H1 (cell line): Measurements from ENCODE around the gene DOCK9. TPM values are rescaled to one million over a fixed set of nuclear protein-coding genes. Genes with fewer than 3 reads are reported as not detected.

Experiments
- CTCF ChIA-PET: fragments of 300-600 bp; sonication (Branson Sonifier 250); formaldehyde crosslinking; loops from one replicate; lab custom pipeline; 2021; ENCODE audit not compliant: partially characterized antibody; lab: Charles Lee
- POLR2A ChIA-PET: fragments of 300-600 bp; sonication (Branson Sonifier 250); formaldehyde crosslinking; loops from one replicate; lab custom pipeline; 2021; ENCODE audit warnings: inconsistent platforms; ENCODE audit not compliant: partially characterized antibody; lab: Charles Lee
- DNase-seq, 2 experiments: peaks; one replicate each; pipeline versions ENCODE4 v3.0.0 to v3.0.0-alpha.2; 2010 to 2022; ENCODE audit warnings: low spot score in 2 of 2, low read depth in 1 of 2, mixed read lengths in 1 of 2
- FAIRE-seq: peaks from 2 replicates; lab custom pipeline; 2011; peaks lifted over from hg19 to GRCh38; lab: Jason Lieb, UNC
- H2AFZ ChIP-seq: 2 replicates; pipeline ENCODE4 v1.8.1; 2012; ENCODE audit warnings: low read length, inconsistent platforms
- H2AK5ac ChIP-seq: 2 replicates; pipeline ENCODE4 v1.6.1; 2013; ENCODE audit warnings: low read depth, low read length
- H2BK120ac ChIP-seq: replicated peaks from 2 replicates; pipeline ENCODE3; 2013; ENCODE audit warnings: low read depth, low read length, inconsistent platforms
- H2BK12ac ChIP-seq: 2 replicates; pipeline ENCODE4 v1.6.1; 2013; ENCODE audit warnings: low read depth, low read length
- H2BK15ac ChIP-seq: 2 replicates; pipeline ENCODE4 v1.6.1; 2013; ENCODE audit warnings: low read length
- H2BK20ac ChIP-seq: 2 replicates; pipeline ENCODE4 v1.6.1; 2013; ENCODE audit warnings: low read length
- H2BK5ac ChIP-seq: 2 replicates; pipeline ENCODE4 v1.6.1; 2013; ENCODE audit warnings: low read depth, low read length
- H3K14ac ChIP-seq: 2 replicates; pipeline ENCODE4 v1.6.1; 2013; ENCODE audit warnings: inconsistent platforms; ENCODE audit not compliant: insufficient read length
- H3K18ac ChIP-seq: 2 replicates; pipeline ENCODE4 v1.6.1; 2013; ENCODE audit warnings: low read length; ENCODE audit errors: extremely low read depth
- H3K23ac ChIP-seq: 2 replicates; pipeline ENCODE4 v1.6.1; 2013; ENCODE audit warnings: inconsistent platforms; ENCODE audit not compliant: insufficient read length
- H3K23me2 ChIP-seq: 2 replicates; pipeline ENCODE4 v1.6.1; 2013; ENCODE audit warnings: low read depth, low read length
- H3K27ac ChIP-seq: 2 replicates; pipeline ENCODE4 v1.6.1; 2011; ENCODE audit warnings: low read depth, low read length, inconsistent platforms
- H3K27me3 ChIP-seq, 4 experiments: replicated peaks in 1 of 4; 1 replicate in 1 of 4; 2 replicates in 3 of 4; pipeline versions ENCODE4 v1.6.1 to v1.8.1; 2011 to 2013; ENCODE audit warnings: low read length in 3 of 4, mild to moderate bottlenecking in 3 of 4, inconsistent platforms in 2 of 4, mixed read lengths in 2 of 4, moderate library complexity in 1 of 4; ENCODE audit not compliant: control insufficient read depth in 3 of 4, insufficient read depth in 3 of 4; ENCODE audit errors: extremely low read depth in 1 of 4
- H3K36me3 ChIP-seq, 4 experiments: 2 replicates each; pipeline versions ENCODE4 v1.6.1 to v1.8.1; 2011 to 2013; ENCODE audit warnings: mild to moderate bottlenecking in 4 of 4, low read length in 3 of 4, moderate library complexity in 2 of 4, control low read depth in 1 of 4, inconsistent platforms in 1 of 4; ENCODE audit not compliant: insufficient read depth in 4 of 4, control insufficient read depth in 2 of 4
- H3K4ac ChIP-seq: replicated peaks from 2 replicates; pipeline ENCODE3; 2013; ENCODE audit warnings: low read length, low read depth, mixed read lengths, inconsistent platforms; ENCODE audit not compliant: insufficient read length
- H3K4me1 ChIP-seq, 4 experiments: replicated peaks in 1 of 4; 1 replicate in 1 of 4; 2 replicates in 3 of 4; pipeline versions ENCODE4 v1.6.1 to v1.8.1; 2011 to 2013; ENCODE audit warnings: low read length in 3 of 4, inconsistent platforms in 2 of 4, mixed read lengths in 1 of 4; ENCODE audit not compliant: insufficient read depth in 4 of 4, control insufficient read depth in 3 of 4
- H3K4me2 ChIP-seq, 2 experiments: 2 replicates each; pipeline versions ENCODE4 v1.6.1 to v1.8.1; 2011 to 2013; ENCODE audit warnings: low read depth in 2 of 2, low read length in 2 of 2, control low read depth in 1 of 2, inconsistent platforms in 1 of 2, mild to moderate bottlenecking in 1 of 2; ENCODE audit not compliant: insufficient read depth in 1 of 2
- H3K4me3 ChIP-seq, 4 experiments: fragments of 200-600, 300-600 bp in 1 of 4; sonication (generic), shearing (Covaris generic), sonication (Bioruptor Twin) in 1 of 4; 2 replicates each; pipeline versions ENCODE4 v1.5.1 to v1.8.1; 2011 to 2016; ENCODE audit warnings: low read length in 4 of 4, low read depth in 3 of 4, control low read depth in 2 of 4, inconsistent platforms in 2 of 4, mild to moderate bottlenecking in 2 of 4, mixed read lengths in 1 of 4, moderate library complexity in 1 of 4; ENCODE audit not compliant: insufficient read depth in 2 of 4; ENCODE audit errors: extremely low read depth in 1 of 4
- H3K56ac ChIP-seq: replicated peaks from 2 replicates; pipeline ENCODE3; 2013; ENCODE audit warnings: low read depth, mild to moderate bottlenecking, mixed read lengths, low read length, inconsistent platforms; ENCODE audit not compliant: insufficient read length
- H3K79me1 ChIP-seq: 2 replicates; pipeline ENCODE4 v1.6.1; 2013; ENCODE audit warnings: low read depth, low read length, control low read depth
- H3K79me2 ChIP-seq, 2 experiments: 2 replicates each; pipeline versions ENCODE4 v1.6.1 to v1.8.1; 2012 to 2013; ENCODE audit warnings: low read length in 2 of 2, mild to moderate bottlenecking in 2 of 2, inconsistent platforms in 1 of 2; ENCODE audit not compliant: insufficient read depth in 2 of 2, control insufficient read depth in 1 of 2
- H3K9ac ChIP-seq, 4 experiments: replicated peaks in 1 of 4; 1 replicate in 1 of 4; 2 replicates in 3 of 4; pipeline versions ENCODE4 v1.6.1 to v1.8.1; 2011 to 2013; ENCODE audit warnings: low read depth in 3 of 4, low read length in 3 of 4, control low read depth in 2 of 4, mild to moderate bottlenecking in 2 of 4, moderate library complexity in 2 of 4, inconsistent platforms in 1 of 4; ENCODE audit errors: extremely low read depth in 1 of 4
- H3K9me3 ChIP-seq, 2 experiments: 2 replicates each; pipeline versions ENCODE4 v1.6.1 to v1.8.1; 2012 to 2013; ENCODE audit warnings: mild to moderate bottlenecking in 2 of 2, moderate library complexity in 2 of 2, control low read depth in 1 of 2, inconsistent platforms in 1 of 2, low read depth in 1 of 2, low read length in 1 of 2, mixed read lengths in 1 of 2; ENCODE audit not compliant: insufficient read depth in 2 of 2
- H4K20me1 ChIP-seq, 2 experiments: replicated peaks in 1 of 2; 2 replicates each; pipeline versions ENCODE3 to v1.8.1; 2011 to 2013; ENCODE audit warnings: inconsistent platforms in 2 of 2, low read length in 2 of 2, mild to moderate bottlenecking in 1 of 2; ENCODE audit not compliant: insufficient read depth in 2 of 2, control insufficient read depth in 1 of 2
- H4K5ac ChIP-seq: 2 replicates; pipeline ENCODE4 v1.6.1; 2013; ENCODE audit warnings: low read length, low read depth, mixed read lengths, inconsistent platforms; ENCODE audit not compliant: insufficient read length
- H4K8ac ChIP-seq: 2 replicates; pipeline ENCODE4 v1.8.0; 2013; ENCODE audit warnings: mild to moderate bottlenecking, moderate library complexity, low read length, inconsistent platforms; ENCODE audit not compliant: insufficient read depth; ENCODE audit errors: extremely low read depth
- H4K91ac ChIP-seq: replicated peaks from 2 replicates; pipeline ENCODE3; 2013; ENCODE audit warnings: low read length, mixed read lengths, inconsistent platforms; ENCODE audit not compliant: insufficient read length
- FOSL1 ChIP-seq: IDR thresholded peaks from 2 replicates; pipeline ENCODE4 v1.6.1; 2011; ENCODE audit warnings: mild to moderate bottlenecking, low read depth, low read length, moderate library complexity; ENCODE audit not compliant: insufficient read depth
- JUN ChIP-seq: IDR thresholded peaks from 2 replicates; pipeline ENCODE4 v1.6.1; 2011; ENCODE audit warnings: low read depth, mild to moderate bottlenecking, improper control_type of control experiment, low read length
- RBBP5 ChIP-seq: IDR thresholded peaks from 2 replicates; pipeline ENCODE4 v1.7.1; 2012; ENCODE audit warnings: low read depth, mild to moderate bottlenecking, inconsistent platforms, low read length, moderate library complexity, borderline replicate concordance
- SP2 ChIP-seq: IDR thresholded peaks from 2 replicates; pipeline ENCODE4 v1.6.1; 2012; ENCODE audit warnings: mild to moderate bottlenecking, low read length, inconsistent platforms
- WGBS, 2 experiments: shearing (Covaris generic) in 1 of 2; methylation state at CpG; one replicate each; pipeline versions ENCODE4 v1.1.6 to v1.1.7; 2013 to 2015; ENCODE audit warnings: low lambda C conversion rate in 2 of 2, mixed read lengths in 2 of 2, inconsistent platforms in 1 of 2, low coverage in 1 of 2, missing lambda C conversion rate in 1 of 2; ENCODE audit not compliant: insufficient replicate concordance in 2 of 2, insufficient coverage in 1 of 2, insufficient read length in 1 of 2; ENCODE audit errors: extremely low coverage in 1 of 2, missing lambda C conversion rate in 1 of 2; 5-methylcytosine and 5-hydroxymethylcytosine counted together
- polyA plus RNA-seq, 7 experiments: library from polyadenylated mRNA; depleted of rRNA in 3 of 7; stranded (reverse) in 5 of 7; unstranded in 2 of 7; fragments of >200 nt in 5 of 7; fragments of 200-250 nt in 2 of 7; gene quantifications; 1 replicate in 5 of 7; 2 replicates in 1 of 7; 4 replicates in 1 of 7; pipeline versions ENCODE4 v1.2.1 to v1.2.3, GENCODE V29; 2011 to 2013; ENCODE audit warnings: missing spikeins in 2 of 7, mixed read lengths in 2 of 7
- total RNA-seq: library from RNA; stranded (reverse); fragmentation: NEBNext Ultra II Directional; extraction: Animal tissue kit (Norgen Biotek cat#: 25700); gene quantifications from 2 replicates; pipeline ENCODE4 v1.2.1, GENCODE V29; 2021

DOCK9 gene
- total and polyA plus RNA-seq, 2 of the 8 experiments (the other 6 are each of a cell fraction or from before 2014, with no cell fraction given) = 21.6 to 31.5 TPM

- 87% methylated on average over 3 of the region's 3 CpGs; no CpG with 5 or more reads in 1 of the 2 experiments for WGBS, 2 experiments
- Histone ChIP-seq H3K4me3 (no peak overlapping the region), H3K23me2 (no peaks in the 10 kb centered on the region), H4K8ac (no peak overlapping the region), H3K27me3 (no peaks in the 10 kb centered on the region), H3K4ac (no peak overlapping the region), H2BK5ac (no peak overlapping the region), H2AFZ (no peak overlapping the region), H2AK5ac (no peak overlapping the region), H3K18ac (no peak overlapping the region), H3K4me1 (no peaks in the 10 kb centered on the region; a peak in 1 of 7 replicates), H3K79me2 (no peaks in the 10 kb centered on the region), H4K91ac (no peak overlapping the region), H3K4me2 (no peak overlapping the region), H3K79me1 (no peaks in the 10 kb centered on the region), H4K20me1 (no peaks in the 10 kb centered on the region), H3K9me3 (no peaks in the 10 kb centered on the region), H2BK15ac (no peak overlapping the region), H3K9ac (no peak overlapping the region), H3K56ac (no peak overlapping the region), H2BK120ac (no peak overlapping the region), H3K14ac (no peak overlapping the region), H3K36me3 (no peaks in the 10 kb centered on the region), H2BK12ac (no peak overlapping the region), H3K27ac (no peak overlapping the region), H2BK20ac (no peak overlapping the region), H4K5ac (no peak overlapping the region), H3K23ac (no peak overlapping the region)
- POLR2A ChIA-PET = no interaction called here
- TF ChIP-seq JUN (no peak), RBBP5 (no peak), SP2 (no peak), FOSL1 (no peak)
- CTCF ChIA-PET = interaction anchor here (1.3 to 1.4 kb wide), 2 partner anchors 12 to 13 kb away, joined by 4 to 5 read pairs; no protein-coding TSS in a partner anchor
- DNase-seq (no peak), FAIRE-seq (no peak)
Observed at GRCh38 chr13:98813993-98814392, 163.9 kb downstream of the DOCK9 start.
